SK-N-MC (cell line): Measurements from ENCODE around the gene KIF7.

ENCODE experiments used
- EZH2 ChIP-seq: fragments of 200-600 bp; sonication (generic); IDR thresholded peaks from one replicate; pipeline ENCODE4 v1.6.1; 2017; ENCODE audit warnings: antibody characterized with exemption
- FOXP2 ChIP-seq: optimal IDR thresholded peaks from 2 replicates; pipeline ENCODE3; 2011; ENCODE audit warnings: mild to moderate bottlenecking, moderate library complexity; ENCODE audit not compliant: insufficient read depth; ENCODE audit errors: extremely low read length, control extremely low read depth
- POLR2AphosphoS5 ChIP-seq: IDR thresholded peaks from 2 replicates; pipeline ENCODE4 v1.6.1; 2012; ENCODE audit warnings: mild to moderate bottlenecking, low read depth, low read length, borderline replicate concordance

DNA sequence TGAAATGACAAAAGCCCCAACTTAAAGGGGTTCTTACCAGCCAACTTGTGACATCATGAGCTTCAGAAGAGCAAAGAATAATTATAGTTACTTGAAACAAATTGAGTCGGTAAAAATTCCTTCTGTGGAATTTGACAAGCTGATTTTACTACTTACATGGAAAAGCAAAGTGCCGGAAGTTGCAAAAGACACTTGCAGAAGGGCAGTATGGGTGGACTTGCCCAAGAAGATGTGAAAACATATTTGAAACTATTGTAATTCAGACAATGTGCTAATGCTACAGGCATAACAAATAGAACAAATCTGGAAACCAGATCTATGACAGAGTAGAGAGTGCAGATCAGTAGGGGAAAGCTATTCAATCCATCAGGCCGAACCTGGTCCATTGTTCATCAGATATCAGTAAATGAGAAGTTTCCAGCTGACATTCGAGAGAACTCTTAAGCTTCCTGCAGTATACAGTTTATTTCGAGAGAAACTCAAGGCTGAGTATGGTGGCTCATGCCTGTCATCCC lies 2.5 kb upstream of the KIF7 start:
- no peak for TF ChIP-seq POLR2AphosphoS5
- no peak for TF ChIP-seq EZH2
- TF ChIP-seq FOXP2 = no peak
